Measurements from ENCODE around the gene C1orf50.
"Not testable (repeated sequence)": the region's sequence is repeated elsewhere in the genome, so short reads cannot be mapped to it uniquely, and the experiment has no call there.

Gene C1orf50

DNA sequence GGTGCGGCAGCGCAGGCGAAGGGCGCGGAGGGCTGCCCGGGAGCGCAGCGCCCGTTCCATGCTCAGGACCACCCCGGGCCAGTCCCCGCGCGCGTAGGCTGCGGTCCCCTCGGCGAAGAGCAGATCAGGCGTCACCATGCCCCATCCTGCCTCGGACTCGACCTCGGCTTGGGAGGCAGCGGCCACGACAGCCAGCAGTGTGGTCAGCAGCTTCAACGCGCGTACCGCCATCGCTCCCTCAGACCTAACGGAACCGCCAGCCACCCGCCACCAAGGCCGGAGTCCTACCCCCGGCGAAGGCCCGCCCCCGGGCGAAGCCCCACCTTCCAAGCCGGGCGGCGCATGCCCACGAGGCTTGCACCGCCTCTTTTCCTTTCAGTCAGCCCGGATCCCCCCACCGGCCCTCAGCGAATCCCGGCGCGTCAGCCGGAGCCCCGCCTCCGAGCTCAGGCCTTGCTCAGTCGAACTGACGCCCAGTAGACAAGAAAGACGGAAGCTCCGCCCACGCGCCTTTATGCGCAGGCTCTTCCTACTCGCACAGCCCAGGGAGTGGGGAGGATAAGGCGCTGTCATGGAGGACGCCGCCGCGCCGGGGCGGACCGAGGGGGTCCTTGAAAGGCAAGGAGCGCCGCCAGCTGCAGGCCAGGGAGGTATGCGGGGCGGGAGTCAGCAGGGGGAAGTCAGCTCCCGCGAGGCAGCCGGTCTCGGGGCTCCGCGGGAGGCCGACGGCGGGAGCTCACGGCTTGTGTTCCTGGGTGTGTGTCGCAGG is at the start of gene C1orf50, which contains the start of gene P3H1:
Gene C1orf50, plus strand, starts transcription at position 509 of the 769 bp plus-strand sequence. Its CDS starts 63 bp downstream, at position 572.
Gene P3H1, minus strand, starts transcription at position 288 of the 769 bp plus-strand sequence. Its CDS starts 57 bp downstream, at position 231.
- DNase-seq (ENCODE audit: low spot score), result peak; percentile 100

DNA sequence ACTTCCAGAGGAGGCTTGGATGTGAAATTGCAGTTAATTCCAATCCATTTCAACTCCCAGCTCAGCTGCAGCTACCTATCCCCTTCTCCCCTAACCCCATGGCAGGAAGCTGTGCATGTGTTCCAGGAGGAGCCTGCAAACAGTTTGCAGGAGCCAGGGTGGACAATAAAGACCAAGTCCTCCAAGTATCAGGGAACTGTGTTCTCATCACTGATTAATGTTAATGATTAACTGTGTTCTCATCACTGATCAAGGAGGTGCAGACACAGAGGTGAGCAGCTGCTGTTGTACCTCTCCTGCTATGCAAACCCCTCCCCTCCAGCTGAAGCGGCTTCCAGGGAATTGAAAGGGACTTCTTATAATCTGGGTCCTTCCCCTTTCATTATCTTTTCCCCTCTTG is 46.2 kb upstream of the C1orf50 start:
- DNase-seq (ENCODE audit: low spot score), result no peak

DNA sequence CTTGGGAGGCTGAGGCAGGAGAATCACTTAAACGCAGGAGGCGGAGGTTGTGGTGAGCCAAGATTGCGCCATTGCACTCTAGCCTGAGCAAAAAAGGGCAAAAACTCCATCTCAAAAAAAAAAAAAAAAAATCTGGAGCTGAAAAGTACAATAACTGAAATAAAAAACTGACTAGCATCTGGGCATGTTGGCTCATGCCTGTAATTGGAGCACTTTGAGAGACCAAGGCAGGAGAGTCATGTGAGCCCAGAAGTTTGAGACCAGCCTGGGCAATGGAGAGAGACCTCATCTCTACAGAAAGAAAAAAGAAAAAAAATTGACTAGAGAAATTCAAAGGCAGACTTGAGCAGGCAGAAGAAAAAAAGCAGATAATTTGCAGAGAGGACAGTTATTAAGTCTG is 45.1 kb upstream of the C1orf50 start:
- no peak for DNase-seq (ENCODE audit: low spot score)

DNA sequence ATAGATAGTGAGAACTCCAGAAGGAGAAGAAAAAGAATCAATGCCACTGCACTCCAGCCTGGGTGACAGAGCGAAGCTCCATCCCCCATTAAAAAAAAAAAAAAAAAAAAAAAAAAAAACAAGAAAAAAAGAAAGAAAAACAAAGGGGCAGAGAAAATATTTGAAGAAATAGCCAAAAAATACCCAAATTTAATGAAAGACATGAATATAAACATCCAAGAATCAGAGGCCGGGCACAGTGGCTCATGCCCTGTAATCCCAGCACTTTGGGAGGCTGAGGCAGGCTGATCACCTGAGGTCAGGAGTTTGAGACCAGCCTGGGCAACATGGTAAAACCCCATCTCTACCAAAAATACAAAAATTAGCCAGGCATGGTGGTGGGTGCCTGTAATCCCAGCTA is 44.6 kb upstream of the C1orf50 start:
- DNase-seq (ENCODE audit: low spot score), result not testable (repeated sequence)

DNA sequence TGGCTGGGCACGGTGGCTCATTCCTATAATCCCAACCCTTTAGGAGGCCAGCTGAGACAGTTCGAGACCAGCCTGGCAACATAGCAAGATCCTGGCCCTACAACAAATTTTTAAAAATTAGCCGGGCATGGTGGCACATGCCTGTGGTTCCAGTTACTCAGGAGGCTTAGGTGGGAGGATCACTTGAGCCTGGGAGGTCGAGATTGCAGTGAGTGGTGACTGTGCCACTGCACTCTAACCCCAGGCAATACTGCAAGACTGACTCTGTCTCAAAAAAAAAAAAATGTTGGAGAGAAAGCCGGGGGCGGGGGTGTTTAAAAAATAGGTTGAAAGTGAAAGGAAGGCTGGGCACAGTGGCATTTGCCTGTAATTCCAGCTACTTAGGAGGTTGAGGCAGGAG is 43.5 kb upstream of the C1orf50 start:
- no peak for DNase-seq (ENCODE audit: low spot score)

DNA sequence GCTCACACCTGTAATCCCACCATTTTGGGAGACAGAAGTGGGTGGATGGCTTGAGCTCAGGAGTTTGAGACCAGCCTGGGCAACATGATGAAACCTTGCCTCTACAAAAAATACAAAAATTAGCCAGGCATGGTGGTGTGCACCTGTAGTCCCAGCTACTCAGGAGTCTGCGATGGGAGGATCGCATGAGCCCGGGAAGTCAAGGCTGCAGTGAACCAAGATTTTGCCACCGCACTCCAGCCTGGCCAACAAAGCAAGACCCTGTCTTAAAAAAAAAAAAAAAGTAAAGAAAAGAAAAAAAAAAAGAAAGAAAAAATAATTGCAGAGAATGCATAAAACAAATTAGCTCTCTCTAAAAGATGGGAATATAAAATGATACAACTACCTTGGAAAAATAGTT is 41.2 kb upstream of the C1orf50 start:
- DNase-seq (ENCODE audit: low spot score), result not testable (repeated sequence)

DNA sequence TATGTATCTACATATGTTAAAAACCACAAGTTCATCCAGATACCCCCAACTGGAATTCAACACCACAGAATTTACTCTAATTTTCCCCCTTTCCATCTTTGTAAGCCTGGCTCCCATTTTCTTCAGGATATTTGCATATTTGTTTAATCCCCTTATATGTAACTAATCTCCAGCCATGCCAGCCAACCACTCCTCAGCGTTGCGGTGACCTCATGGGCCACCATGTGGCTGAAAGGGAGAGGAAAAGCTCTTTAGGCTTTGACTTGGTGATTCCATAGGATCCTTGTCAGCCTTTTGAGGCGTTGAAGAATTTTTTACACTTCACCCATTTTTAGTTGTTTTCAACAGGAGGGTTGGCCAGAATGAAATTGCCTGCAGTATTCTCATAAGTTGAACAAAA is 37.0 kb upstream of the C1orf50 start:
- no peak for DNase-seq (ENCODE audit: low spot score)

DNA sequence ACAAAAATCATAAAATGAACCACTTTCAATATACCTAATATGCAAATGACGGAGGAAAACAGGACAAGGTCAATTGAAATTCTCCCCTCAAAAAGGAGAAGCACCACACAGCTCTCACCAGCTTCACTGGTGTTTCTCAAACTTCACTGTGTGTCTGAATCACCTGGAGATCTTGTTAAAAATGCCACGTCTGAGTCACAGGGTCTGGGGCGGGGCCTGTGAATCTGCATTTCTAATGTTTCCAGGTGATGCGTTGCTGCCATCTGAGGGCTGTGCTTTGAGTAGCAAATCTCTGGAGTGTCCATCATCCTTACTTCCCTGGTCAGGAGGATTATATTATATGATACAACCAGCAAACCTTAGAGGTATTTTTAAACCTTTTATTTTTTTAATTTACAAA is 36.1 kb upstream of the C1orf50 start:
- DNase-seq (ENCODE audit: low spot score), result peak; percentile 32

DNA sequence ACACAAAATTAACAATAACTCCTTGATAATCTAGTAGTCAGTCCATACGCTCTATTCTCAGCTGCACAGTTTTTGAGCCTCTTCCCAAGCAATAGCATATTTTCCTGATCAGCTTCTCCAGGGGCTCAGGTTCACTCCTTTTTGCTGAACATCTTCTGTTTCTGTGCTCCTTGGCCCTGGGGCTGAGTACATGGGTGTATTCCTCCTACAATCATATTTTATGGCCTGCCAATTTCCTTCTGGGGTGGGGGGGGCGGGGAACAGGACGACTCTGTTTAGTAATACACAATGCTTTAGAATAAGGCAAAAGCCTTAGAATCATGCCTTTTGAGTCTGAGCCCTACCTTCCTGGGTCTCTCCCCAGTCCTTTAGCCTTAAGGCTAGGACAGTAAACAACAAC is 35.5 kb upstream of the C1orf50 start:
- no peak for DNase-seq (ENCODE audit: low spot score)

DNA sequence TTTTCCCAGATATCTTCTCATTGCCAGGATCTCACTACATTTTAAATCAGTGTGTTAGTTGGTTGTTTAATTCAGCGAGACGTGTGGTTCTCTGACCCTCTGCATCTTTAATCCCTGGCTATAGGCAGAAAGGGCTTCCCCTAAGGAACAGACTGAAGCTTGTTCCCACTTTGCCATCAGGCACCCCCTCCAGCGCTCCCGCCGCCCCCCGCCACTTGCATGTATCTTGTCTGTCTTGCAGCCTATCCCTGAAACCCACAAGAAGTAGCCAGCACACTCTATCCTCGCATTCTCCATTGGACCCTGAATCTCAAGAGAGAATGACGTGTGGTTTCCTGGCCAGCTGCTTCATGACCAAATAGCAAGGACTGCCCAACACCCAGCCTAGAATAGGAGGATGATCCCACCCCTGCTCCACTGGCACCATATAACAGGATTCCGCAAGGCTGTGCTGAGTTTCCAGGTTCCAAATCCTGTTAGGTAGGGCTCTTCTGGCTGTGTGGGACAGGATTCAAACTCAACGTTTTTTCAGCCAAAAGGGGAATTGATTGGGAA is 34.8 kb upstream of the C1orf50 start:
- DNase-seq (ENCODE audit: low spot score), result no peak

DNA sequence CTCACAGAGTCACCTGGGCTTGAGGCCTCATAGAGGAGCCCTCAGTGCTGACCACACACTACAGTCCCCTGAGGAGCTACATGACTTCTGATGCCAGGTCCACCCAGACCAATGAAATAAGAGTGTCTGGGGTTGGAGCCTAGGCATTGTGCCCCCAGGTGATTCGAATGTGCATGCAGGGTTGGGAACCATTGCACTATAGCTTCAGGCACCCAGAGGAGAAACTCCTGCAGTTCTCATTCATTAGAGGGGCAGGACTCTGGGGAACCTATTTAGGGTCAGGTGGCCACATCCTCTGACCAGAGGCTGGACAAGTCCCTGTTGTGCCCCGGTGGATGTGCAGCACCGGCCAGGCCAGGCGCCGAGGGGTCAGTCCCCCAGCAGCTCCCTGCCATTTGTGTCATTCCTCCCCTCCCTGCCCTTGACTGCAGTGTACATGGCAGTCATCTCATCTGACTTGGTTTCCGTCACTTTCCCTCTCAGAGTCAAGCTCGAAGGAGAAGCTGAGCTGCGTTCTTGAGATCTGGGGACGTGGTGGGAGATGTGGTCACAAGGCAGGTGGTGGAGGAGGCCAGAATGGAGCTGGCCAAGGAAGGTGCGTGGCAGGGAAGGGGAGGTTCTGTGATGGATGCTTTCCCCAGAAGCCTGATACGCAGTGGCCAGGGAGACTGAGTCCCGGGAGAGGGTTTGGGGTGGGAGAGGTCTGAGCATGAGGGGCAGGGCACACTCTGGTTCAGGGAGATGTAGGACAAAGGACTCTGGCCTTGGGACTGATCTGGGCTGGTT is 33.4 kb upstream of the C1orf50 start:
- no peak for DNase-seq (ENCODE audit: low spot score)

DNA sequence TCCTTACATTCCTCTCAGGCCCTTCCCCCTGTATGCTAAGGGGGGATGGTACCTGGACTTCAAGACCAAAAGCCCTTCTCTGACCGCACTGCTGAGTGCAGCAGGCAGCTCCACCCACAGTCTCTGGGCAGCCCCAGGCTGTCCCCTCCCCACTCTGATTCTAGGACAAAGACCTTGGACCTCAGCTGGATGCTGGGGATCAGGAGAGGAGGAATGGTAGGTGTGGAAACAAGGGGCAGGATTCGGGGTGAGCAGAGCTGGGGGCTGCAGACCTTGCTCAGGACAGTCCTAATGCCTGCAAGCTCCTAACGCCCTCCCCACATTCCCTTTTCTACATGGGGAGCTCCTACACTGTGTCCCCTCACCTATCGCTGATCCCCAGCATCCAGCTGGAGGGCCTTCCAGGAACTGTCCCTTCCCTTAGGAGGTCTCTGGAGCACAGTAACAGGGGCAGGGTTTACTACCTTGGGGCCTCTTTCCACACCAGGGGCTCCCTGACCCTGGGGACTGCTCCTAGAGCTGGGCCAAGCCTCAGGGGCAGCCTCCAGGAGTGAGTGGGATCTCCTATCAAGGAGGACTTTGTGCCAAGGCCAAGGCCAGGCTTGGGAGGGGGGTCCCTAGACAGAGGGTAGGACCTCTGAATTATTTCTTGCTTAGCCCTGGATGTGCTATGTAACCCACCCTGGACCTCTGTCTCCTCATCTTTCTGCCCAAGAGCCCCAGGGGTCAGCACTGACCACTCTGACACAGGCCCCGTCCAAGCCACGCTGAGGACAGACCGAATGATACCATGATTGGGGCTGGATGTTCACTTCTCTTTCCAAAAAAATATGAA is 32.6 kb upstream of the C1orf50 start:
- DNase-seq (ENCODE audit: low spot score), result no peak

DNA sequence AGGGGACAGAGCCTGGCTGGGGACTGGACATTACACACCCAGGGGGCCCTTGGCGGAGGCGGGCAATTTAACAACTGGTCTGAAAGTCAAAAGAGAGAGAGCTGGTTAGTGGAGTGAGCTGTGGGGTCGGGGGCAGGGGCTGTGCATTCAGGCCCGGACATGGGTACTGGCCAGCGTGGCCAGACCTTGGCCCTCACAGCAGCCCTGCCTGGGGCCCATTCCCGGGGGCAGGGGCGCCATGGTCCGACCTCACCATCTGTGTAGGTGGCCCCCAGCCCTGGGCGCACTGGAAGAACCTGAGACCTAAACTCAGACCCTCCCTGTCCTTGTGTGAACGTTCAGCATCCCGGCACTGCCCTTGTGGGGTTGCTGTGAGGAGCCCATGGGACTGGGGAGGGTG is 32.0 kb upstream of the C1orf50 start:
- DNase-seq (ENCODE audit: low spot score), result no peak

DNA sequence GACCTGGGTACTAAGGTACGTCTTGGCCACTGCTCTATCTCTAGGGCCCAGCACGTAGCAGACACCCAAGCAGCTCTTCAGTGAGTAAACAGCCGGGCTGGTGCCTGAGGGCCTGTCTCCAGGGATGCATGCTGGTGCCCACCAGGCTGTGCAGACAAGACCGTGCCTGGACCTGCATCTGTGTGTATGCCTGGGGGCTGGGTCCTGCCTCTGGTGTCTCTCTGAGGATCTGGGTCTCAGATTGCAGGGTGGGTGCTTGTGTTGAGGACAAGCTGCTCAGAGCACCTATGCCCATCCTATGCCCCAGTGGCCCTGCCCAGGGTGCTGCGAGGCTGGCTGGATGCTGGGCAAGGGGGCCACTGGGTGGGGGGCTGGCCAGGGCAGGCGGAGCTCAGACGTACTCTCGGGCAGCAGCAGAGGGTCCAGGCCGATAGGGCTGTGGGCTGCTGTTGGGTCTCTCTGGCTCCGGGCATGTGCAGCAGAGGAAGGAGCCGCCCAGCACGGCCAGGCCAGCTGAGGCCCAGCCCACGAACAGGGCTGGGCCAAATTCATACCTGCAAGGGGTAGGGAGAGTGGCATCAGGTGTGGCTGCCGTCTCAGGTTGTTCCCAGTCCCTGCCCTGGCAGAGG is 31.5 kb upstream of the C1orf50 start:
- DNase-seq (ENCODE audit: low spot score), result no peak

DNA sequence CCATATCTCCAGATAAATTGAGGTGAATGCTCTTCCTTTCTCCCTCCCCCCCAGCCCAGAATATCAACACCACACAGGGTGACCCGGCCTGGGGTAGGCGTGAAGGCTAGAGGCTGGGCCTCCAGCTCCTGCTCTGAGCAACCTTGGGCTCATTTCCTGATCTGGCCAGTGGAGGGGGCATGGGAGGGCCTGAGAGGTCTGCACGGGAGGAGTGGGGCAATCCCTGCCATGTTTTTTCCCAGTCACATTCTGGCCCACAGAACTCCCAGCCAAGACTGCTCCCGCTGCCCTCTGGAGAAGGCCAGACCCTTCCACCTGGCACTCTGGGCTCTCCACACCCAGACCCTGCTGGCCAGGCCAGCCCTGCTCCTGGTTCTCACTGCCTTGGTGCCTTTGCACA is 30.9 kb upstream of the C1orf50 start:
- no peak for DNase-seq (ENCODE audit: low spot score)

DNA sequence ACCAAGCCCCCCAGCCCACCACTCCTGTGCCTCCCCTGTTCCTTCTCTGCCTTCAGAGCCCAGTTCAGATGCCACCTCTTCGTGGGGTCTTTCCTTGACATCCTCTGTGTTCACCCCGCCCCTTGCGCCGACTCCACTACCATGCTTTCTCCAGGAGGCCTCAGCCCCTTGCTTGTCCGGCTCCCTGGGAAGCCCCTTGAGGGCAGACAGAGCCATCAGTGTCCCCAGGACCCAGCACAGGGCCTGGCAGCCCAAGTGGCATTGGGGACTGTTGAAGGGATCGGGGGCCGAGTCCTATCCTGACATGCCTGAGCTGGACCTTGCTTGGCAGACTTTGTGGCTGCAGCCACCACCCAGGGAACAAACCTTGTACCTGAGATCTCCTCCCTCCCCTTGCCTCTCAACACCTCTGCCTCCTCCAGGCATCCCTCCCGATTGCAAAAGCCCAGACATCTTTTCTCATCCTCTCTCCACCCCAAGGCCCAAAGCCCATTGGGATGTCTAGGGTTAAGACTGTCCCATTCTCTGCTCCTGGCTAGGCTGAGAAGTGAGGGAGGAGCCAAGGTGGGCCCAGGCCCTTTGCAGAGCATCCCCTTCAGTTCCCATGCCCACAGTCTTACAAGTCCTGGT is 30.4 kb upstream of the C1orf50 start:
- DNase-seq (ENCODE audit: low spot score), result no peak

DNA sequence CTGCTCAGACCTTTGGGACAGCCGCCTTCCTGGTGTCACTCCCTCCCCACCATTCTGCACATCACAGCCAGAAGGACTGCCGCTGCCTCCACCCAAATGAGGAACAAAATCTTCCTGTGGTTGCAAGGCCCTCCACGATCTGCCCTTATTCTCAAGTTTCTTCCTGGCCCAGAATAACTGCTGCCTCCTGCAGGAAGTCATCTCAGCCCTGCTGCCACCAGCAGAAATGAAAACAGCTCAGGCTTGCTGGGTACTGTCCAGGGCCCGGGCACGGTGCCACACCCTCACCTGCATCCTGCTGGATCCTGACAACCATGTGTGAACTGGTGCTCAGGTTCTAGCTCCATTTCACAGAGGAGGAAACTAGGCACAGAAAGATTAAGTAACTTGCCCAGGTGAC is 29.8 kb upstream of the C1orf50 start:
- no peak for DNase-seq (ENCODE audit: low spot score)

DNA sequence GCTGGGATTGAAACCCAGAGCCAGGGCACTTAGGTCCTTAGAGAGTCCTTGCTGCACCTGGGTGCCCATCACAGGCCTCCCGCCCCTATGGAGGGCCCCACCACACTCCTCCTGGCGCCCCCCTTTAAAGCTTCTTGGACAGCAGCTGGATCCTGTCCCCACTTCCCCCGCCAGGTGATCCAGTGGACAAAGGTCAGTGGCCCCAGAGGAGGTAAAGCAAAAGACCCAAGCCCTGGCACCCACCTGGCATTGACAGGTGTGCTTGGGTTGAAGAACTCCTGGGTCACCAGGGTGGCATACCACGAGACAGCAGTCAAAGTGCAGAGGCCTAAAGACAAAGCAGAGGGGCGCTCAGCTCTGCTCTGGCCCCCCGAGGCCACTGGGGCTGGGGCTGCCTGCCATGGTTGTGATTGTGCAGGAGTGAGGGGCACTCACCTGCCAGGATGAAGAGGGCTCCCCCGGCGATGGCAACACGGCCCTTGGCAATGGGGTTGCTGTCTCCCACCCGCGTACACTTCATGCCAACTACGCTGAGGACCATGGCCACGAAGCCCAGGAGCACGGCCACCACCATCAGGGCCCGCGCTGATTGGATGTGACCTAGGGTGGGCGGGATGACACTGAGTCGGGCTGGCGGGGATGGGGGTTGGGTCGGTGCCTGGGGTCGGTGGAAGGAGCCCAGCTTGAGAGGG is 28.9 kb upstream of the C1orf50 start:
- no peak for DNase-seq (ENCODE audit: low spot score)

DNA sequence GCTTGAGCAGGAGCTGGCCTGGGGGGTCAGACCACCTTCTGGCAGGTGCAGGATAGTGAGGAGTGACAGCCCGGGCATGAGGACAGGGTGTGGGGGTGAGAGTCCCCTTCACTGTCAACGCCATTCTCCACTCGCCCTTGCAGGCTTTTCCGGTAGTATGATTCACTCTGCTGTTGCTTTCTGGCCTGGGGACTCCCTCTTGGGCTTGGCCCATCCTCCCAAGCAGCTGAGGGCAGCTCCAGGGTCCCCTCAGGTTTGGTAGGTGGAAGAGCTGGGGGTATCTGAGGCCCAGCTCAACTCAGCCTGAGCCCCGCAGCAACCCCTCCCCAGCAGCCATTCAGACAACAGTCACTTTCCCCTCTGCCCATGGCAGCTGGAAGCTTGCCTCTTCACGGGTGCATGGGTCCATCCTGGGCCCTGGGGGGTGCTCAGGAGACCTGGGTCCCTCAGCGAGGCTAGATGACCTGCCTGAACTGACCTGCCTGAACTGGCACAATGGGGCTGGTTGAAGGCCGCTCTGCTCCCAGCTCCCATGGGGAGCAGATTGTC is 28.3 kb upstream of the C1orf50 start:
- no peak for DNase-seq (ENCODE audit: low spot score)
